Tibial artery (tissue), 4 donors: ENCODE data around the gene SLC6A9.

ENCODE experiments used
- DNase-seq, 2 donors: peaks; one replicate each; pipeline ENCODE4 v3.0.0-alpha.2; 2019
- H3K27ac ChIP-seq, 2 donors: fragments of 200-600 bp; sonication (generic) in 1 of 2; 1 replicate in 1 of 2; 2 replicates in 1 of 2; pipeline ENCODE4 v1.5.1; 2018 to 2019; ENCODE audit warnings: mild to moderate bottlenecking in 1 of 2
- H3K27me3 ChIP-seq, 2 donors: fragments of 200-600 bp; sonication (generic) in 1 of 2; one replicate each; pipeline versions ENCODE4 v1.5.1 to v1.6.0; 2016 to 2019
- H3K36me3 ChIP-seq, 3 donors: fragments of 200-600 bp; sonication (generic) in 2 of 3; one replicate each; pipeline ENCODE4 v1.5.1; 2016 to 2019; ENCODE audit warnings: mild to moderate bottlenecking in 2 of 3
- H3K4me1 ChIP-seq, 4 donors: fragments of 200-600 bp; sonication (generic) in 2 of 4; 1 replicate in 3 of 4; 2 replicates in 1 of 4; pipeline ENCODE4 v1.5.1; 2016 to 2019
- H3K4me3 ChIP-seq, 2 donors: fragments of 200-600 bp; sonication (generic) in 1 of 2; 1 replicate in 1 of 2; 2 replicates in 1 of 2; pipeline ENCODE4 v1.5.1; 2018 to 2019; ENCODE audit warnings: mild to moderate bottlenecking in 2 of 2
- H3K9me3 ChIP-seq, 3 donors: fragments of 200-600 bp; sonication (generic) in 1 of 3; one replicate each; pipeline ENCODE4 v1.5.1; 2016 to 2019
- intact Hi-C: fragments of 100-400 bp; cut with DNase I; formaldehyde crosslinking; loops from one replicate; pipeline ENCODE4 v1.15.0; 2023; ENCODE audit warnings: low total_unique reads
- TF ChIP-seq, protein P1 (sequence below), 2 experiments: fragments of 200-600 bp in 1 of 2; fragments of 450-650 bp in 1 of 2; IDR thresholded peaks; one replicate each; pipeline ENCODE4 v1.5.1; 2017 to 2019; ENCODE audit warnings: antibody characterized with exemption in 2 of 2, mild to moderate bottlenecking in 1 of 2, moderate library complexity in 1 of 2

The SLC6A9 gene

DNA sequence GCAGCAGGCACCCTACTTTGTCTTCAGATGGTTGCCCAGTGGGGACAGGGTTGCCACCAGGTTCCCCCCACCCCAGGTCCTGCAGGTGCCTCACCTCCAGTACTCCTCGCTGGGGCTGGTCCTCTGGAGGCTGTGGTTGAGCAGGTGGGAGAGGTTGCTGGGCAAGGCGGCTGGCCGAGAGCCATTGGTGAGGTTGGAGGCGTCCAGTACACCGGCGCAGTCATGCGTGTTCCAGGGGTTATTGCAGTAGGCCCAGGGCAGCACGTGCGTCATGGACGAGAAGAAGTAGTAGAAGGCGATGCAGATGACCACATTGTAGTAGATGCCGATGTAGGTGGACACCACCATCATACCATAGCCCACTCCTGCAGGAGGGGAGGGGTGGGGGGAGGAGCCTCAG, 23.0 kb downstream of the SLC6A9 start:
- intact Hi-C loops = loop anchor here (5.0 kb wide), 1 partner anchor 39 kb away; no protein-coding TSS in a partner anchor
- DNase-seq = no peak
- TF ChIP-seq, protein P1, sequence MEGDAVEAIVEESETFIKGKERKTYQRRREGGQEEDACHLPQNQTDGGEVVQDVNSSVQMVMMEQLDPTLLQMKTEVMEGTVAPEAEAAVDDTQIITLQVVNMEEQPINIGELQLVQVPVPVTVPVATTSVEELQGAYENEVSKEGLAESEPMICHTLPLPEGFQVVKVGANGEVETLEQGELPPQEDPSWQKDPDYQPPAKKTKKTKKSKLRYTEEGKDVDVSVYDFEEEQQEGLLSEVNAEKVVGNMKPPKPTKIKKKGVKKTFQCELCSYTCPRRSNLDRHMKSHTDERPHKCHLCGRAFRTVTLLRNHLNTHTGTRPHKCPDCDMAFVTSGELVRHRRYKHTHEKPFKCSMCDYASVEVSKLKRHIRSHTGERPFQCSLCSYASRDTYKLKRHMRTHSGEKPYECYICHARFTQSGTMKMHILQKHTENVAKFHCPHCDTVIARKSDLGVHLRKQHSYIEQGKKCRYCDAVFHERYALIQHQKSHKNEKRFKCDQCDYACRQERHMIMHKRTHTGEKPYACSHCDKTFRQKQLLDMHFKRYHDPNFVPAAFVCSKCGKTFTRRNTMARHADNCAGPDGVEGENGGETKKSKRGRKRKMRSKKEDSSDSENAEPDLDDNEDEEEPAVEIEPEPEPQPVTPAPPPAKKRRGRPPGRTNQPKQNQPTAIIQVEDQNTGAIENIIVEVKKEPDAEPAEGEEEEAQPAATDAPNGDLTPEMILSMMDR (IDR thresholded peaks at IDR 0.05) = no peak
- Histone ChIP-seq H3K4me1 (peaks cover 0 to 5% (median 4%) of the 10 kb centered on the region in 4 donors), H3K9me3 (no peaks in the 10 kb centered on the region), H3K4me3 (no peak overlapping the region), H3K36me3 (peaks cover 0 to 13% (median 0%) of the 10 kb centered on the region in 3 donors), H3K27me3 (no peaks in the 10 kb centered on the region), H3K27ac (no peak overlapping the region)

DNA sequence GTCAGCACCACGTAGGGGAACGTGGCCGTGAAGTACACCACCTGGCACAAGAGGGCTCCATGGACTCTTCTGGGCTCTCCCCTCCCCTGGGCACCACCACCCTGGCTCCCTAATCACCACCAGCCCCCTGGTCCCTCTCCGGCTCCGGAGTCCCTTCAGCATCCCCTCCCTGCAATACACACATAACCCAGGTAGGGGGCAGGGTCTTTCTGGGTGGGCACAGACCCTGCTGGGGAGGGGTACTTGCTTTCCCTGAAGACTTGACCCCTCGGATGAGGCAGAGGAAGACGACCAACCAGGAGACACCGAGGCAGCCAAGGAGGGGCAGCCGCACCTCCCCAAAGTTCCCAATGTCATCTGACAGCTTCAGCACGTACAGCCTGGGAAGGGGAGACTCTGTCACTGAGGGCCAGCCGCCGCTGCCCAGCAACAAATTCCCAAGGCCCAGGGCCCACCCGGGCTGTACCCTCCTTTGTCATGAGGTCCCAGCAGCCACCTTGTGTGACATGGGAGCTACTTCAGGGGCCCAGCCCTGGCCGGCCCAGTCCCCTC, 28.6 kb downstream of the SLC6A9 start:
- Histone ChIP-seq H3K4me3 (no peak overlapping the region), H3K27ac (no peak overlapping the region), H3K9me3 (no peaks in the 10 kb centered on the region), H3K27me3 (no peaks in the 10 kb centered on the region), H3K4me1 (peaks cover 0 to 5% (median 4%) of the 10 kb centered on the region in 4 donors), H3K36me3 (peaks cover 0 to 48% (median 6%) of the 10 kb centered on the region in 3 donors)
- DNase-seq = no peak
- intact Hi-C loops = loop anchor here (5.0 kb wide), 1 partner anchor 35 kb away; no protein-coding TSS in a partner anchor
- TF ChIP-seq, protein P1 (IDR thresholded peaks at IDR 0.05) = no peak

DNA sequence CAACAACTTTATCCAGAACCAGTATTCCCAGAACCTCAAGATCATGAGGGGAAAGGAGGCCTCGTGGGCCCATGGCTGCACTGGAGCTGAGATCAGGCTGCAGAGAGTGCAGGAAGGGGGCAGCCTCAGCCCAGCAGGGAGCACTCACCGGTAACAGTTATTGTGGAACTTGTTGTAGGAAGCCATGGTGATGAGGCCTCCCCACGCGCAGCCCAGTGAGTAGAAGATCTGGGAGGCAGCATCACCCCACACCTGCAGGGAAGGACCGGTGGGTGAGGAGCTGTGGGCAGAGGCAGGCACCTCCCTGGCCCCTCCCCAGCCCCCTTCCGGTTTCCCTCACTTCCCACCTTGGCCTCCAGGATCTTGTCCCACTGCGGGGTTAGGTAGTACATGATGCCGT, 29.1 kb downstream of the SLC6A9 start:
- Histone ChIP-seq H3K4me1 (peaks cover 0 to 5% (median 4%) of the 10 kb centered on the region in 4 donors), H3K27ac (no peak overlapping the region), H3K27me3 (no peaks in the 10 kb centered on the region), H3K4me3 (no peak overlapping the region), H3K9me3 (no peaks in the 10 kb centered on the region), H3K36me3 (peaks cover 0 to 48% (median 6%) of the 10 kb centered on the region in 3 donors)
- no peak for DNase-seq
- intact Hi-C loops = loop anchor here (5.0 kb wide), 1 partner anchor 35 kb away; no protein-coding TSS in a partner anchor
- TF ChIP-seq, protein P1 (IDR thresholded peaks at IDR 0.05) = no peak

DNA sequence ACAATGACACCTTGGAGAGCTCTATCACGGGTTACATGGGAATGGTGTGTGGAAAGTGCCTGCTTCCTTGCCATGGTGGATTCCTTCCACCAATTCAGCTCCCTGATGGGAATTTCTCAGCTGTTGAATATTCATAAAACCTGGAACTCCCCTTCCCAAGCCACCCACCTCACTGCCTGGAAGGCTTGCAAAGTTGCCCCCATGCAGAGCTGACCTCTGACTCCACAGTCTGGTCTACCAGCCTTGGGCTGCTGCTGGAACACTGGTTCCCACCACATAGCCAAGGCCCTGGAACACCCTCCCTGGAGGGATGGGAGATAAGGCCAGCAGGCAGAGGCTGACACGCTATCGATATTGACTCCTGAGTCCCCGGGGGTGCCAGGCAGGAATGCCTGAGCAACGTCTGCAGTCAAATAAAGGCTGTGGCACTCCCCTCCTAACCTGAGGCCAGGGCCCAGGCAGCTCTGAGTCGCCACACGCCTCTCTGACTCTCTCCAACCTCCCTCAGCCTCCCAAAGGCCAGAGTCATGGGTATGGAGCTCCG, 31.1 kb downstream of the SLC6A9 start:
- Histone ChIP-seq H3K27me3 (no peaks in the 10 kb centered on the region), H3K27ac (no peak overlapping the region), H3K4me3 (no peak overlapping the region), H3K4me1 (peaks cover 0 to 9% (median 0%) of the 10 kb centered on the region in 4 donors), H3K9me3 (no peaks in the 10 kb centered on the region), H3K36me3 (peaks cover 0 to 48% (median 6%) of the 10 kb centered on the region in 3 donors)
- intact Hi-C loops = loop anchor here (5.0 kb wide), 1 partner anchor 37 kb away; no protein-coding TSS in a partner anchor
- TF ChIP-seq, protein P1 (IDR thresholded peaks at IDR 0.05) = no peak
- no peak for DNase-seq

DNA sequence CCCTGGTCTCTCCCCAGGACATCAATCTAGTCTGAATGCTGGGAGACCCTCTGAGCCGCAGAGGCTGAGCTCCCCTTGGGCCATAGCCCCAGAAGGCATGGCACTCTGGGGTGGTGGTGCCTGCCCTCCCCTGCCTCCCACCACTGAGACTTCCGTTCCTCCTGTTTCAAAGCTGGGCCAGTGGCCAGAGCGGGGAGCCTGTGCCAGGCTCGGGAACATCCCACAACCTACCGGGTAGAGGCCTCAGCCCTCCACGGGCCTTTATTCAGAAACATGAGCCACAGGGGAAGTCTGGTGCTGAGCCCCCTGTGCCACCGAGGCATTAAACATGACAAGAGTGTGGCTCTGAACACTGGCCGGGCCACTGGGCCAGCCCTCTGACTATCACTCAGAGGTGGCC, 31.8 kb downstream of the SLC6A9 start:
- TF ChIP-seq, protein P1 (IDR thresholded peaks at IDR 0.05) = no peak
- Histone ChIP-seq H3K4me1 (peaks cover 0 to 9% (median 0%) of the 10 kb centered on the region in 4 donors), H3K36me3 (peaks cover 0 to 48% (median 6%) of the 10 kb centered on the region in 3 donors), H3K27me3 (no peaks in the 10 kb centered on the region), H3K9me3 (no peaks in the 10 kb centered on the region), H3K27ac (no peak overlapping the region), H3K4me3 (no peak overlapping the region)
- intact Hi-C loops = no loop called here
- DNase-seq = no peak
